T follicular helper cell (primary cell): ENCODE results near the gene CCDC102A.
"Not testable (repeated sequence)": the region's sequence is repeated elsewhere in the genome, so short reads cannot be mapped to it uniquely, and the experiment has no call there.

ENCODE experiments used
- DNase-seq: peaks from one replicate; pipeline ENCODE4 v3.0.0-alpha.2; 2020; ENCODE audit warnings: low read depth
- total RNA-seq, 2 experiments: gene quantifications; one replicate each; lab custom pipeline; 2026; lab: John Stamatoyannopoulos, UW

CCDC102A gene
- 10.7 to 13.8 reads per million in 2 experiments for total RNA-seq

- peak; percentile 18 for DNase-seq
Observed at GRCh38 chr16:57536306-57537193, at the start of gene CCDC102A. TSS of gene CCDC102A (minus strand) at chr16:57536571. CDS start at chr16:57529177, 7,394 bp downstream.

GRCh38 chr16:57585051-57585687 is 48.8 kb upstream of the CCDC102A start:
- DNase-seq = no peak

GRCh38 chr16:57579361-57579665 is 42.9 kb upstream of the CCDC102A start:
- DNase-seq = no peak

GRCh38 chr16:57578521-57579360 is 42.4 kb upstream of the CCDC102A start:
- DNase-seq = no peak

- DNase-seq = no peak
Observed at GRCh38 chr16:57577691-57578224, 41.4 kb upstream of the CCDC102A start.

- no peak for DNase-seq
Observed at GRCh38 chr16:57577214-57577613, 40.8 kb upstream of the CCDC102A start.

GRCh38 chr16:57576429-57576870 is 40.1 kb upstream of the CCDC102A start:
- DNase-seq = peak; percentile 62

GRCh38 chr16:57575468-57576277 is 39.3 kb upstream of the CCDC102A start:
- DNase-seq = no peak

GRCh38 chr16:57574646-57575467 is 38.5 kb upstream of the CCDC102A start:
- DNase-seq = no peak

- no peak for DNase-seq
Observed at GRCh38 chr16:57574086-57574485, 37.7 kb upstream of the CCDC102A start.

GRCh38 chr16:57572978-57573728 is 36.8 kb upstream of the CCDC102A start:
- DNase-seq = no peak

- no peak for DNase-seq
Observed at GRCh38 chr16:57571098-57571497, 34.7 kb upstream of the CCDC102A start.

- no peak for DNase-seq
Observed at GRCh38 chr16:57570301-57571070, 34.1 kb upstream of the CCDC102A start.

- DNase-seq = no peak
Observed at GRCh38 chr16:57569306-57569946, 33.1 kb upstream of the CCDC102A start.

GRCh38 chr16:57568772-57569171 is 32.4 kb upstream of the CCDC102A start:
- not testable (repeated sequence) for DNase-seq

GRCh38 chr16:57568173-57568678 is 31.9 kb upstream of the CCDC102A start:
- no peak for DNase-seq

- DNase-seq = no peak
Observed at GRCh38 chr16:57567691-57568090, 31.3 kb upstream of the CCDC102A start.

GRCh38 chr16:57566436-57566835 is 30.1 kb upstream of the CCDC102A start:
- DNase-seq = no peak
